Measurements from ENCODE around the gene CGB7. TPM values are rescaled to one million over a fixed set of nuclear protein-coding genes. Genes with fewer than 3 reads are reported as not detected.

The CGB7 gene
- total RNA-seq, 1 experiment from 2014 or later: 1.2 TPM

GRCh38 chr19:49064768-49065611 lies 7.4 kb upstream of the CGB7 start, which contains the start of gene NTF4:
TSS of gene NTF4 (minus strand) at chr19:49064818. CDS start at chr19:49061997, 2,821 bp downstream.
- H3K27ac Mint-ChIP-seq: peak within 1 kb of the TSS in 1 of 3 experiments; percentile 75; a peak in 2 of 7 replicates
- H3K4me2 ChIP-seq (ENCODE audit: insufficient read depth, insufficient read length, low read length): peak within 1 kb of the TSS; percentile 62

More at GRCh38 chr19:49064768-49065611, 7.4 kb upstream of the CGB7 start, which contains the start of gene NTF4:
- Histone ChIP-seq H2BK20ac (ENCODE audit: low read depth, low read length, poor library complexity, severe bottlenecking) (no peak within 1 kb of the TSS), H3K14ac (ENCODE audit: insufficient read depth, low read length) (peak within 1 kb of the TSS; percentile 72; the same call in 1 of the 2 replicates), H3K4me1 (ENCODE audit: insufficient read depth, low read length) (peaks cover 2% of the 10 kb centered on the region; the same call in 1 of the 2 replicates), H3K23me2 (ENCODE audit: insufficient read length, low read depth, low read length, poor library complexity, severe bottlenecking) (peaks cover 3% of the 10 kb centered on the region), H3K79me1 (ENCODE audit: insufficient read depth, low read depth, low read length, poor library complexity, severe bottlenecking) (no peaks in the 10 kb centered on the region), H2BK12ac (ENCODE audit: insufficient read length, low read depth, low read length) (no peak within 1 kb of the TSS), H3K79me2 (ENCODE audit: insufficient read depth, low read length) (no peaks in the 10 kb centered on the region), H3K18ac (ENCODE audit: insufficient read length, low read depth, low read length) (peak within 1 kb of the TSS; percentile 34), H2AFZ (ENCODE audit: low read length) (no peak within 1 kb of the TSS), H2BK120ac (ENCODE audit: low read depth, low read length, poor library complexity, severe bottlenecking) (no peak within 1 kb of the TSS), H3K23ac (ENCODE audit: insufficient read length, low read depth, low read length) (no peak within 1 kb of the TSS), H4K91ac (ENCODE audit: insufficient read length, low read depth, low read length) (no peak within 1 kb of the TSS), H2BK5ac (ENCODE audit: insufficient read length, low read length) (no peak within 1 kb of the TSS), H3K56ac (ENCODE audit: insufficient read length, low read depth, low read length) (no peak within 1 kb of the TSS), H3T11ph (ENCODE audit: low read length) (no peak within 1 kb of the TSS), H3K27me3 (ENCODE audit: insufficient read depth, low read length) (peaks cover 23% of the 10 kb centered on the region; the same call in 1 of the 2 replicates), H3K27ac (ENCODE audit: insufficient read length, low read depth, low read length) (no peak within 1 kb of the TSS), H3K9ac (ENCODE audit: extremely low read depth, insufficient read length, low read length) (no peak within 1 kb of the TSS), H3K4ac (ENCODE audit: low read depth, low read length) (no peak within 1 kb of the TSS), H2BK15ac (ENCODE audit: low read depth, low read length) (no peak within 1 kb of the TSS), H3K9me3 (ENCODE audit: control insufficient read depth, low read depth, low read length) (no peaks in the 10 kb centered on the region), H2AK5ac (ENCODE audit: insufficient read length, low read length) (no peak within 1 kb of the TSS), H4K20me1 (ENCODE audit: control insufficient read depth, insufficient read depth, insufficient read length) (no peaks in the 10 kb centered on the region), H4K8ac (replicated peaks; ENCODE audit: insufficient read length, low read depth, low read length) (no peak within 1 kb of the TSS), H4K5ac (ENCODE audit: insufficient read length, low read depth, low read length) (no peak within 1 kb of the TSS)
- peak; percentile 80 for DNase-seq
- peaks cover 7 to 14% of the 10 kb centered on the region in 2 experiments; a peak in 4 of 5 replicates for H3K9me3 Mint-ChIP-seq
- H3K4me3 Mint-ChIP-seq: peak within 1 kb of the TSS; percentile 50 to 75
- no peak for TF ChIP-seq CTCF (conservative IDR thresholded peaks at IDR 0.05)
- peaks cover 0 to 4% (median 3%) of the 10 kb centered on the region in 3 experiments; a peak in 3 of 7 replicates for H3K36me3 Mint-ChIP-seq (ENCODE audit: insufficient read depth in 1 of 3, low read depth in 3 of 3)
- H3K27me3 Mint-ChIP-seq (ENCODE audit: low read depth): peaks cover 77% of the 10 kb centered on the region
- whole genome bisulfite sequencing (ENCODE audit: extremely low coverage, insufficient read length, low lambda C conversion rate): no CpG with 5 or more reads among the region's 53 CpGs
- peaks cover 29 to 44% of the 10 kb centered on the region in 2 experiments for H3K4me1 Mint-ChIP-seq

Measured in H9 (cell line).